ENCODE data around the gene TLCD2. TPM values are rescaled to one million over a fixed set of nuclear protein-coding genes. Genes with fewer than 3 reads are reported as not detected.

TLCD2 gene
- total and polyA plus RNA-seq, 2 experiments from 2014 or later: 0.70 to 1.4 TPM

DNA sequence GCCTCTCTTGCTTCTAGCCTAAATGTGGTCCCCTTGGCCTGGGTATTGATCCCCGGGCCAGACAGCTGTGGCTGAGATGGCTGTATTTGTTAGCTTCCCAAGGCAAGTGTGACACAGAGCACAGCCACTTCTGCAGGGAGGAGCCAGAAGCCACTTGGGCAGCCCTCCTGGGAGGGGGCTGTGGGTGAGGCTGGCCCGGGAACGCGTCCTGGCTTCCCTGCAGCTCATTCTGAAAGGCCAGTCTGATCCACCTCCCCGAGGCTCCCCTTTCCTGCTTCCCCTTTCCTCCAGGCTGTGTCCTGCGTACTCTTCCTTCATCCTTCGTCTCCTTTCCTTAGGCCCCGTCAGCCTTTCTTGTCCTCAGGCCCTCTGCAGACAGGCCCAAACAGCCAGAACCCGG, 40.5 kb upstream of the TLCD2 start:
- Histone ChIP-seq H3K9me2 (ENCODE audit: insufficient read depth) (no peaks in the 10 kb centered on the region), H3K4me3 (no peak overlapping the region), H3K4me1 (ENCODE audit: insufficient read depth) (peaks cover 6% of the 10 kb centered on the region), H3K79me2 (replicated peaks; ENCODE audit: insufficient read depth) (no peaks in the 10 kb centered on the region), H4K20me1 (replicated peaks; ENCODE audit: insufficient read depth) (no peaks in the 10 kb centered on the region), H2AFZ (peak overlapping the region; percentile 38; the same call in 1 of the 2 replicates), H3K27me3 (ENCODE audit: insufficient read depth) (no peaks in the 10 kb centered on the region), H3K36me3 (ENCODE audit: insufficient read depth) (no peaks in the 10 kb centered on the region), H3K4me2 (no peak overlapping the region), H3K27ac (ENCODE audit: low read depth) (no peak overlapping the region), H3F3A (replicated peaks; ENCODE audit: low read depth) (no peaks in the 10 kb centered on the region; the same call in 1 of the 2 replicates)
- TF ChIP-seq JUNB (IDR thresholded peaks at IDR 0.05; ENCODE audit: unreplicated experiment) (no peak), CTCF (conservative IDR thresholded peaks at IDR 0.05; ENCODE audit: low read depth in 2 of 2) (no peak), CREB1 (CRISPR knock-in tag; IDR thresholded peaks at IDR 0.05; ENCODE audit: low read depth) (no peak), EZH2phosphoT487 (IDR thresholded peaks at IDR 0.05; ENCODE audit: unreplicated experiment) (no peak), ZNF331 (CRISPR knock-in tag; IDR thresholded peaks at IDR 0.05; ENCODE audit: low read depth) (no peak), REST (IDR thresholded peaks at IDR 0.05; ENCODE audit: unreplicated experiment) (no peak), STAT1 (IDR thresholded peaks at IDR 0.05; ENCODE audit: unreplicated experiment) (no peak)
- TF ChIP-seq, protein P1, sequence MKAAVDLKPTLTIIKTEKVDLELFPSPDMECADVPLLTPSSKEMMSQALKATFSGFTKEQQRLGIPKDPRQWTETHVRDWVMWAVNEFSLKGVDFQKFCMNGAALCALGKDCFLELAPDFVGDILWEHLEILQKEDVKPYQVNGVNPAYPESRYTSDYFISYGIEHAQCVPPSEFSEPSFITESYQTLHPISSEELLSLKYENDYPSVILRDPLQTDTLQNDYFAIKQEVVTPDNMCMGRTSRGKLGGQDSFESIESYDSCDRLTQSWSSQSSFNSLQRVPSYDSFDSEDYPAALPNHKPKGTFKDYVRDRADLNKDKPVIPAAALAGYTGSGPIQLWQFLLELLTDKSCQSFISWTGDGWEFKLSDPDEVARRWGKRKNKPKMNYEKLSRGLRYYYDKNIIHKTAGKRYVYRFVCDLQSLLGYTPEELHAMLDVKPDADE (IDR thresholded peaks at IDR 0.05): no peak
- Mint-ChIP-seq H3K9me3 (no peaks in the 10 kb centered on the region), H3K27me3 (ENCODE audit: insufficient read depth, low read depth, poor library complexity) (peaks cover 12% of the 10 kb centered on the region), H3K36me3 (ENCODE audit: low read depth) (no peaks in the 10 kb centered on the region), H3K4me3 (no peak overlapping the region), H3K27ac (no peak overlapping the region), H3K4me1 (peaks cover 16% of the 10 kb centered on the region)
- ATAC-seq: no peak
- DNase-seq (ENCODE audit: low spot score): no peak

DNA sequence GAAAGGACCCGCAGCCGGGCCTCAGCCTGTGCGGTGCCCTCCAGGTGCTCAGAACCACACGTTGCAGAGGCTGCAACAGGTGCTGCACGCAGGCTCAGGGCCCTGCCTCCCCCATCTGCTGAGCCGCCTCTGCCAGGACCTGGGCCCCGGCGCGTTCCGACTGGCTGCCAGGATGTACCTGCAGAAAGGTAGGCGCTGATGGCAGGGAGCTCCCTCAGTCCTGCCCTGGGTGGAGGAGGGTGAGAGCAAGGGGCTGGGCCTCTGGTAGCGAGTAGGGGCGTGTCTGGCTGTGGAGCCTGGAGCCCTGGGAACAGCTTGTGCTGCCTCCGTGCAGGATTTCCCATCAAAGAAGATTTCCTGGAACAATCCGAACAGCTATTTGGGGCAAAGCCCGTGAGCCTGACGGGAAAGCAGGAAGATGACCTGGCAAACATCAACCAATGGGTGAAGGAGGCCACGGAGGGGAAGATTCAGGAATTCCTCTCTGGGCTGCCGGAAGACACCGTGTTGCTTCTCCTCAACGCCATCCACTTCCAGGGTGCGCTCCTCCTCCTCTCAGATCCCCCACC, 36.9 kb upstream of the TLCD2 start:
- Mint-ChIP-seq H3K4me1 (peaks cover 2% of the 10 kb centered on the region; the same call in 1 of the 3 replicates), H3K27ac (no peak overlapping the region), H3K27me3 (ENCODE audit: insufficient read depth, low read depth, poor library complexity) (peaks cover 8% of the 10 kb centered on the region), H3K36me3 (ENCODE audit: low read depth) (no peaks in the 10 kb centered on the region), H3K9me3 (peaks cover 5% of the 10 kb centered on the region; the same call in 2 of the 3 replicates), H3K4me3 (no peak overlapping the region)
- peak overlapping the region; percentile 14; the same call in 1 of the 2 replicates for H3K4me2 ChIP-seq
- no peaks in the 10 kb centered on the region for H4K20me1 ChIP-seq (replicated peaks; ENCODE audit: insufficient read depth)
- peak overlapping the region; percentile 90; the same call in 1 of the 2 replicates for H2AFZ ChIP-seq
- H3K27ac ChIP-seq (ENCODE audit: low read depth): no peak overlapping the region
- H3K4me1 ChIP-seq (ENCODE audit: insufficient read depth): no peaks in the 10 kb centered on the region
- no peaks in the 10 kb centered on the region for H3K9me2 ChIP-seq (ENCODE audit: insufficient read depth)
- no peak for TF ChIP-seq REST (IDR thresholded peaks at IDR 0.05; ENCODE audit: unreplicated experiment)
- H3K27me3 ChIP-seq (ENCODE audit: insufficient read depth): no peaks in the 10 kb centered on the region
- DNase-seq (ENCODE audit: low spot score) (peak; percentile 64), ATAC-seq (peak; percentile 79)
- H3K79me2 ChIP-seq (replicated peaks; ENCODE audit: insufficient read depth): no peaks in the 10 kb centered on the region
- no peak overlapping the region for H3K4me3 ChIP-seq
- H3K36me3 ChIP-seq (ENCODE audit: insufficient read depth): no peaks in the 10 kb centered on the region
- no peaks in the 10 kb centered on the region; the same call in 1 of the 2 replicates for H3F3A ChIP-seq (replicated peaks; ENCODE audit: low read depth)

Measured in GM23338 (cell line).